GM21528 (cell line): Measurements from ENCODE around the gene ADSS1.

Source experiments
- ATAC-seq: cut with Tn5 transposase; IDR thresholded peaks from one replicate; pipeline ENCODE4 v1.9.1; 2021; ENCODE audit warnings: mild to moderate bottlenecking, moderate library complexity; ENCODE audit not compliant: unreplicated experiment, low FRiP score

Gene ADSS1

DNA sequence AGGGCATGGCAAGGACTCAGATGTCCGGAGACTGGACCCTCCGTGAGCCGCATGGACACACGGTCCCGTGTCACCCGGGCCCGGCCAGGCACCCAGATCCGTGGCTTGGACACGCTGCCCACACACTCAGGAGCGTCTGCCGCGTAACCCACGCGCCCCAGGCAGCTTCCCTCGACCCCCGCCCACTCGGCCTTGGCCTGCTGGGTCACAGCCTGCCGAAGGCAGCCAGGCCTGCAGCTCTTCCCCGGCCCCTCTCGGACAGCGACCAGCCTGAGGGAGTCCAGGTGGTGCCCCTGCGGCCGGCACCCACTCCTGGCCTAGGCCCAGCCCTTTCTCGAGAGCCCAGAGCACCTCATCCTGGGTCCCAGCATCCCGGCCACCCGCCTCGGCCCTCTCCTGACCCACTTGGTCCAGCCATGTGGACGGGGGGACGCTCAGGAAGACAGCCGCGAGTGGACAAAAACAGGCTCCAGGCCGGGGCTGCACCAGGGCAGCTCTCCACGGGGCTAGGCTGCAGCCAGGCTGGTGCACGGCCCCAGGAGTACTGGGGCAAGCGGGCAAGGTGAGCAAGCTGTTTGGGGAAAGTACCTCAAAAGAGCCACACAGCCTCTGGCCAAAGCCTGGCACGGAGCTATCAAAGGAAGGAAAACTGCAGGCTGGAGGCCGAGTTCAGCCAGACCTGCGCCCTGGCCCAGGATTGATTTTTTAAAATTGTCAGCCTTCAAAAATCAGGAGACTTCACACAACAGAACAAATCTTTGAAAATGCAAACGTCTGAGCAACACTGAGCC, 65.0 kb downstream of the ADSS1 start:
- ATAC-seq: no peak

- no peak for ATAC-seq
Observed at GRCh38 chr14:104789752-104790743, 66.0 kb downstream of the ADSS1 start.

DNA sequence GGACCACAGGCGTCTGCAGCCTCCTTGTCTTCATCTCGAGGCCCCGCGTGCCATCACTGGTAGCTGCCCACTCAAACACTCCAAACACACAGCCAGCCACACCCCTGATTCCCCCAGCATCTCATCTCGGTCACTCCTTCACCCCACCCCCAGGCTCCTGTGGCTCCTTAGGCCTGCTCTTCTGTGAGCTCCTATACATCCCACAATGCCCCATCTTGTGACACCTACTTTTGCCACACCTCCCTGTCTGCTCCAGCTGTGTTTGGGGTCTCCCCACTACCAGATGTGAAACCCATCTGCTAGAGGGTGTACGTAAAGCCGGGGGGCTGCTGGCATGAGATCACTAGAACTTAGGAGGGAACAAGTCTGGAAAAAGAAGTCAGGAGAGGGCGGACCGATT, 67.4 kb downstream of the ADSS1 start:
- ATAC-seq: no peak

- no peak for ATAC-seq
Observed at GRCh38 chr14:104792101-104792884, 68.3 kb downstream of the ADSS1 start.

DNA sequence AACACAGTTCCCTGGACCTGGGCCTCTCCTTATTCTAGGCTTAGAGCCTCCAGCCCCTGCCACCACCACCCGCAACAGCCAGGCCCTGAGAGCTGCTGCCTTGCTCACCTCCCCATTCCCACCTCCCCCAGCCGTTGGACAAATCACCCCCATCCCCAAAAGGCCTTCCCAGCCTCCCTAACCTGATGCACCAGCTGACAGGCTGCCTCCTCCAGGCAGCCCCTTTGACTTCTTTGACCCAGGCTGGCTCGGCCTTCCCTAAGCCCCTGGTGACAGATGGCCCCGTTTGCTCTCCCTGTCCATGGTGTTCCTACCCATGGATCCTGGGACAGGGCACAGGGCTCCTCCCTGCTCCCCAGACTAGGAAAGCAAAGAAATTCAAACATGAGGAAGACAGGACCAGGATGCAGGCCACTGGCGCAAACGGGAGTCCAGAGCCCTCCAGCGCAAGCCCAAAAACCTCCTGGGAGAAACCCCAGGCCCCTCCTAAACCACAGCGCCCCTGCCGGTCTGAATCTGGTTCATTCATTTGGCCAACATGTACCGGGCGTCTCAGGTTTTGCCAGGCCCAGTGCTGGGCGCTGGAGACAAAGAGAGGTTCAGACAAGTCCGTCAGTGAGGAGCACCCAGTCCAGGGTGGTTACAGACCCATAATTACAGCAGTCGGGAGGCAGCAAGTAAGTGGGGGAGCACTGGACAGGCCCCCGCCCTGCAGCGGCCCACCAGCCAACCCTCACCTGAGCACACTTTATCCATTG, 69.1 kb downstream of the ADSS1 start:
- ATAC-seq: no peak

GRCh38 chr14:104793703-104793959, 69.6 kb downstream of the ADSS1 start:
- no peak for ATAC-seq

DNA sequence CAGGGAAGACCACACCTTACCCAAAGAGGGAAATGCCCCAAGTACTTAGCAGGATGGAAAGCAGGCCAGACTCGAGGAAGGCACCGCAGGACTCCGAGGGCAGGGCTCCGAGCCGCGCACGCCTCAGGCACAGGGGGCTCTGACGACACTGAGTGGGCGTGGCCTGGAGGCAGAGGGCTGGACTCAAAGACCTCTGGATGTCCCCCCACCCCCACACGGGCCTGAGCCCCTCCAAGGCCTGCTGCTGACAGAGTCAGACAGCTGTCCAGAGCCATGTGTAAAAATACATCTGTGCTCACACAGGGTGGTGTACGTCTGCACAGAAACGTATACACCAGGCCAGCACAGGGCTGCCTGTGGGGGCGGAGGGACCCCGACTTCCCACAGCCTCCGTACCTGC, 70.1 kb downstream of the ADSS1 start:
- ATAC-seq: no peak

DNA sequence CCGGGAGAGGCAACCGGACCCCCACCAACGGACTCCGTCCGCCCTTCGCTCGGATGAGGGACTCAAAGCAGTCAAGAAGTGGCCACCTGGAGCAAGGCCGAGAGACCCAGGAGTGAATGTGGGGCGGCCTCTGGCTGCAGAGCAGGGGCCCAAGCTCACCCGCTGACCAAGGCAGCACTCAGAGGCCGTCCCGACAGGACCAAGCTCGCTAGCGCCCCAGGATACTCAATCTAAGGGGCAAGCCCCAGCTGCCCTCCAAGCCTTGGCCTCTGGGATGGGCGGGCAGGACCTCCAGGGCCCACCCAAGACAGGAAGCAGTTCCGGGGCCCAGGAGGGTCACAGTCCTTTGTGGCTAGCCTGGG, 70.6 kb downstream of the ADSS1 start:
- peak; percentile 2 for ATAC-seq

DNA sequence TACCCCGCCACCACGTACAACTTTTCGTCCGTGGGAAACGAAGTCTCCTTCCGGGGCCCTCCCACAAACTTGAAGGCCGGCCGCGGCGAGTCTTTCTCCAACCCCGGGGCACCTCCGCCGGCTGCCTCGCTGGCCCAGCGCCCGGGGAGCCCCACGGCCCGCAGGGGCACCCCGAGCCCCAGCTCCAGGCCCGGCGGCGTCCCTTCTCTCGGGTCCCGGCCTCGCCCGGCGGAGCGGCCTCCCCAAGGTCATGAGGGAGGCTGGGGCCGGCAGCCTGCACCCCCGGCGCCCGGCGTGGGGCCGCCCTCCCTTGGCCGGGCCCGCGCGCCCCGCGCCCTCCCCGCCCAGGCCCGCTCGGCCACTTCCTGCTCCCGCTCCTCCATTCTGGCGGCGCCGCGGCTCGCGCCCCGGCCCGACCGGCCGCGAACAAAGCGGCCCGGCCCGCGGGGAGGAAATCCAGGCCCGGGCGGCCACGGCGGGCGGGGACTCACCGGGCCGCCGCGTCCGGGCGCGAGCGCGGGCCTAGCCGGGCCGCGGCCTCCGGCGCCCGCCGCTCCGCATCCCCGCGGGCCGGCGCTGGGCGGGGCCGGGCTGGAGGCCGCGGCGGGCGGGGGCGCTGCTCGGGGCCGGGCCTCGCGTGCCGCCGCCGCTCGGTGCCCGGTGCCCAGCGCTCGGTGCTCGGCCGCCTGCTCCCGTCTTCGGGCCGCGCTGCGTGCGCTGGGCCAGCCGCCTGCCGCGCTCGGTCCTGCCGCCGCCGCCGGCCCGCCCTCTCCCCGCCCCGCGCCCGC, 71.2 kb downstream of the ADSS1 start, which contains the start of gene AKT1:
Gene AKT1, minus strand, starts transcription at position 756 of the 788 bp plus-strand sequence. CDS start 3,105 bp downstream, outside the sequence.
- peak; percentile 33 for ATAC-seq

DNA sequence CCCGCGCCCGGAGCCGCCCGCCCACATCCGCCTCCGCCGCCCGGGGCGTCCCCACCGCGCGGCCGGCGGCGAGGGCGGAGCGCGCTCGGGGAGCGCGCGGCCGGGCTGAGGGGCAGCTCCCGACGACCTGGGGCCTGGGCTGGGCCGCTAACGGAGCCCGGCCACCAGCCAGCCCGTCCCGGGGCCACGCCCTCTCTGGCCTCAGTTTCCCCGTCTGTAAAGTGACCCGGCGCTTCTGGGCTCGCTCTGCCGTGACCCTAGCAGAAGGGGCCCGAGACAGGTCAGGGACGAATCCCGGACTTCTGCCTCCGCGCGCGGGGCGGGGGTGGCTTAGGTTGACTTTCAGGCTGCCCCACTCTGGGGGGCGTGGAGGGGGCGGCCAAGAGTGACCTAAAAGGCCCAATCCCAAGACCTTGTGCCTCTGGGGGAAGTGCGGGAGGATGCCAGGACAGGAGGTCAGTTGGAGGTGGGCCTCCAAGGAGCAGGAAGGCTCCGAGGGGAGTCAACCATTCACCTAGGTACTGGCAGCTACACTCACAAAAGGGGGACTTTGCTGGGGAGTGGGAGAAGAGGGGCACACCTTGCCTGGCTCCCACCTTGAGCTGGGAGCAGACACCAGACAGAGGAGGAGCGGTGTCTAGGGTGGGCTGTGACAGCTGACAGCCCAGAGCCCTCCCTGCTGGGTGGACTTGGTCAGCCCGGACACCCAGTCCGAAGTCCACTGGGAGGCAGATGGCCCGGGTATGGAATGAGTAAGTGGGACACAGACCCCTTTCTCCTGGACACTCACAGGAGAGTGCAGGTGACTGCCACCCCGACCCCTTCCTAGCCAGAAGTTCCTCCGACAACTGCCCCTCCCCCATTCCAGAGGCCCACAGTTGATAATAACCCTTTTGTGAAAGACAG, 72.0 kb downstream of the ADSS1 start:
- peak; percentile 38 for ATAC-seq

DNA sequence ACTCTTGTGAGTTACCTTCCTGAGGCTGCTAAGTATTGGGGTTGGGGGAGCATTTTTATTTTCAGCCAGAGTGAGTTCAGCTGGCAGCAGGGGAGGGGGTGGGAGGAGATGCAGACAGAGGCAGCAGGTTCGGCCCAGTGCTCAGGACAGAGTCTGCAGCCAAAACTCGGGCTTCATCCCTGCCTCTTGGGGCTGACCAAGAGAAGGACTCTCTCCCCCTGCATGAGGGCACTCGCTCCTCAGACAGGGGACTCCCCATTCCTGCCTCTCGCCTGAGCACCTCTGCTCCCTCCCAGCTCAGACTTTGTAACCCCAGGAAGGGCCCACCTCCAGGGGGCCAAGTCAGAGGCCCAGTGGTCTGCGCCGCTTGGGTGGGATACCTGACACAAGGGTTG, 72.7 kb downstream of the ADSS1 start:
- ATAC-seq: no peak
